K562 (cell line): Measurements from ENCODE around the gene ATP6V0E2. TPM values are rescaled to one million over a fixed set of nuclear protein-coding genes. Genes with fewer than 3 reads are reported as not detected.

Source experiments
- ATF3 ChIP-seq, 2 experiments: fragments of 450-650 bp in 1 of 2; sonication (generic) in 1 of 2; formaldehyde crosslinking in 1 of 2; IDR thresholded peaks in 1 of 2; conservative IDR thresholded peaks in 1 of 2; 2 replicates each; pipeline versions ENCODE4 v1.6.1 to v1.8.1; 2016 to 2023; ENCODE audit warnings: mild to moderate bottlenecking in 2 of 2, moderate library complexity in 2 of 2, inconsistent platforms in 1 of 2, missing genetic modification reagents in 1 of 2
- CUX1 ChIP-seq: fragments of 200-800 bp; sonication (Bioruptor generic); IDR thresholded peaks from 2 replicates; pipeline ENCODE4 v1.6.1; 2016; ENCODE audit warnings: missing genetic modification characterization, missing compliant biosample characterization
- E2F6 ChIP-seq, 2 experiments: IDR thresholded peaks; 2 replicates each; pipeline ENCODE4 v1.6.1; 2011; ENCODE audit warnings: borderline replicate concordance in 1 of 2, control low read depth in 1 of 2, low read depth in 1 of 2, low read length in 1 of 2, mild to moderate bottlenecking in 1 of 2, mixed read lengths in 1 of 2, moderate library complexity in 1 of 2; ENCODE audit not compliant: insufficient read depth in 1 of 2, insufficient read length in 1 of 2, poor library complexity in 1 of 2, severe bottlenecking in 1 of 2; ENCODE audit errors: extremely low read depth in 1 of 2
- ELK1 ChIP-seq: sonication (generic); formaldehyde crosslinking; IDR thresholded peaks from 2 replicates; pipeline ENCODE4 v1.8.1; 2022; ENCODE audit warnings: missing genetic modification reagents
- EZH2 ChIP-seq: IDR thresholded peaks from 2 replicates; pipeline ENCODE4 v1.6.1; 2012; ENCODE audit warnings: low read depth, mild to moderate bottlenecking, inconsistent platforms, low read length, borderline replicate concordance
- NFIC ChIP-seq: fragments of 450-650 bp; IDR thresholded peaks from 2 replicates; pipeline ENCODE4 v1.6.1; 2017; ENCODE audit warnings: mild to moderate bottlenecking, inconsistent platforms
- NRF1 ChIP-seq, 2 experiments: fragments of 450-650 bp; IDR thresholded peaks in 1 of 2; conservative IDR thresholded peaks in 1 of 2; 2 replicates each; pipeline ENCODE4 v1.6.1; 2014; ENCODE audit warnings: mild to moderate bottlenecking in 2 of 2
- RHOXF2B ChIP-seq: fragments of 250-450 bp; sonication (Bioruptor Pico); conservative IDR thresholded peaks from 2 replicates; pipeline ENCODE4 v1.5.1; 2021
- SRF ChIP-seq, 2 experiments: fragments of 250-450, 450-650 bp in 1 of 2; sonication (Bioruptor Pico) in 1 of 2; sonication (generic) in 1 of 2; formaldehyde crosslinking; IDR thresholded peaks; 2 replicates each; pipeline versions ENCODE4 v1.5.0 to v1.5.1; 2020 to 2022; ENCODE audit warnings: mild to moderate bottlenecking in 1 of 2, missing genetic modification reagents in 1 of 2
- VEZF1 ChIP-seq: fragments of 200-800 bp; sonication (Bioruptor generic); IDR thresholded peaks from 2 replicates; pipeline ENCODE4 v1.6.1; 2017; ENCODE audit warnings: missing genetic modification characterization, missing compliant biosample characterization
- XRCC5 ChIP-seq: fragments of 200-400 bp; formaldehyde crosslinking; IDR thresholded peaks from 2 replicates; pipeline ENCODE4 v1.6.1; 2017; ENCODE audit warnings: low read depth, mild to moderate bottlenecking, low read length
- ZBTB7A ChIP-seq: IDR thresholded peaks from 2 replicates; pipeline ENCODE4 v1.6.1; 2011; ENCODE audit warnings: low read depth, mild to moderate bottlenecking, low read length, moderate library complexity, borderline replicate concordance; ENCODE audit not compliant: control insufficient read depth
- ZNF324 ChIP-seq: fragments of 250-450 bp; sonication (Bioruptor Pico); IDR thresholded peaks from 2 replicates; pipeline ENCODE4 v1.4.0; 2020; ENCODE audit warnings: mild to moderate bottlenecking
- ZNF764 ChIP-seq: fragments of 250-450 bp; sonication (Bioruptor Pico); IDR thresholded peaks from 2 replicates; pipeline ENCODE4 v1.4.0; 2020; ENCODE audit warnings: low read depth, mild to moderate bottlenecking, moderate library complexity
- polyA plus RNA-seq, 8 experiments: library from polyadenylated mRNA; depleted of rRNA in 4 of 8; stranded (reverse) in 5 of 8; unstranded in 3 of 8; fragments of >200 nt; fragmentation: Nextera tagmentation in 2 of 8; fragmentation: Illumina TruSeq in 1 of 8; extraction: Ambion mirVana in 2 of 8; extraction: Trizol in 1 of 8; gene quantifications; 2 replicates each; pipeline versions ENCODE4 v1.2.1 to v1.2.3, GENCODE V29; 2011 to 2014; ENCODE audit warnings: inconsistent platforms in 1 of 8, missing spikeins in 1 of 8
- total RNA-seq, 7 experiments: library from RNA; depleted of rRNA in 6 of 7; stranded (reverse); fragments of >200 nt in 6 of 7; fragmentation: Illumina TruSeq in 2 of 7; extraction: Trizol in 2 of 7; gene quantifications; 2 replicates each; pipeline versions ENCODE4 v1.2.1 to v1.2.3, GENCODE V29; 2011 to 2021; ENCODE audit warnings: low replicate concordance in 1 of 7

Gene ATP6V0E2
- total and polyA plus RNA-seq, 9 of the 15 experiments (the other 6 are each of a cell fraction or from before 2014, with no cell fraction given) = 0.55 to 18.5 (median 10.9) TPM

GRCh38 chr7:149860821-149861727 is 12.7 kb upstream of the ATP6V0E2 start (continued):
- TF ChIP-seq CUX1 (CRISPR knock-in tag) (no peak), VEZF1 (CRISPR knock-in tag) (no peak), NRF1 (conservative IDR thresholded peaks at IDR 0.05 in 1 of 2, IDR thresholded peaks at IDR 0.05 in 1 of 2) (peak in 1 of 2 experiments; percentile 33; a peak in 2 of 4 replicates), ZNF324 (no peak), SRF (CRISPR knock-in tag; IDR thresholded peaks at IDR 0.05) (peak in 1 of 2 experiments; percentile 71; a peak in 1 of 4 replicates), ELK1 (CRISPR knock-in tag) (no peak), ZNF764 (CRISPR knock-in tag) (0 out of 2 replicates have a peak, but pooled peaks have one; percentile 31), ATF3 (IDR thresholded peaks at IDR 0.05) (no peak), ATF3 (CRISPR knock-in tag; conservative IDR thresholded peaks at IDR 0.05) (no peak), RHOXF2B (CRISPR knock-in tag) (no peak), EZH2 (no peak), XRCC5 (0 out of 2 replicates have a peak, but pooled peaks have one; percentile 33), ZBTB7A (no peak; the same call in 1 of the 2 replicates), E2F6 (IDR thresholded peaks at IDR 0.05; ENCODE audit: borderline replicate concordance in 1 of 2, extremely low read depth in 1 of 2, insufficient read depth in 1 of 2, insufficient read length in 1 of 2, low read depth in 1 of 2, low read length in 1 of 2, poor library complexity in 1 of 2, severe bottlenecking in 1 of 2) (peak in 1 of 2 experiments; percentile 33), NFIC (peak; percentile 88)
